Activated CD4-positive, alpha-beta T cell treated with anti-CD3 and anti-CD28 coated beads, Interleukin-2, amount 50 U/mL, for 48 hours (primary cell): ENCODE results near the gene ERMAP.
"Not testable (repeated sequence)": the region's sequence is repeated elsewhere in the genome, so short reads cannot be mapped to it uniquely, and the experiment has no call there.

Experiments used
- DNase-seq, 2 experiments: peaks; one replicate each; pipeline ENCODE4 v3.0.0-alpha.2; 2020

ERMAP gene

DNA sequence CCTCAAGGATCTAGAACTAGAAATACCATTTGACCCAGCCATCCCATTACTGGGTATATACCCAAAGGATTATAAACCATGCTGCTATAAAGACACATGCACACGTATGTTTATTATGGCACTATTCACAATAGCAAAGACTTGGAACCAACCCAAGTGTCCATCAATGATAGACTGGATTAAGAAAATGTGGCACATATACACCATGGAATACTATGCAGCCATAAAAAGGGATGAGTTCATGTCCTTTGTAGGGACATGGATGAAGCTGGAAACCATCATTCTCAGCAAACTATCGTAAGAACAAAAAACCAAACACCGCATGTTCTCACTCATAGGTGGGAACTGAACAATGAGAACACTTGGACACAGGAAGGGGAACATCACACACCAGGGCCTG, 2.1 kb upstream of the ERMAP start:
- not testable (repeated sequence) for DNase-seq

- DNase-seq, result peak; percentile 2 to 16
Measured at GRCh38 chr1:42815941-42816584, 859 bp upstream of the ERMAP start.

GRCh38 chr1:42817440-42817767, 482 bp downstream of the ERMAP start:
- no peak for DNase-seq

DNA sequence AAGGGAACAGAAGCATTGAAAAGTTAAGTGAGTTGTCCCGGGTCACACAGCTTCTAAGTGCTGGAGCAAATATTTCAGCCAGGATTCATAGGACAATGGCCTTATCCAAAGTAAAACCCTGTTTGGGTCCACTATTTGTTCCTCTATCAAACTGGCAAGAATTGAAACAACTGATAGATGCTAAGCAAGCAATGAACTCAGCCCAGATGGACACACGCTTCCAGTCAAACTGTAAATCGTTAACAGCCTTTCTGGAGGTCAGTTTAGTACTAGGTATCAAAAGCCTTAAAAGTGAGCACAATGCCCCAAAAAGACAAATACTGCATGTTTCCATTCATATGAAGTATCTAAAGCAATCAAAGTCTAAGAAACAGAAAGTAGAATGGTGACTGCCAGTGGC, 1.1 kb downstream of the ERMAP start:
- DNase-seq, result no peak

- no peak for DNase-seq
Measured at GRCh38 chr1:42820813-42821212, 3.9 kb downstream of the ERMAP start.

GRCh38 chr1:42821690-42822089, 4.8 kb downstream of the ERMAP start:
- DNase-seq, result no peak

- no peak for DNase-seq
Measured at GRCh38 chr1:42822800-42823392, 6.0 kb downstream of the ERMAP start.

- DNase-seq, result no peak
Measured at GRCh38 chr1:42824481-42825035, 7.6 kb downstream of the ERMAP start.

GRCh38 chr1:42825036-42825851, 8.3 kb downstream of the ERMAP start:
- DNase-seq, result no peak

- DNase-seq, result no peak
Measured at GRCh38 chr1:42830631-42831030, 13.7 kb downstream of the ERMAP start.

DNA sequence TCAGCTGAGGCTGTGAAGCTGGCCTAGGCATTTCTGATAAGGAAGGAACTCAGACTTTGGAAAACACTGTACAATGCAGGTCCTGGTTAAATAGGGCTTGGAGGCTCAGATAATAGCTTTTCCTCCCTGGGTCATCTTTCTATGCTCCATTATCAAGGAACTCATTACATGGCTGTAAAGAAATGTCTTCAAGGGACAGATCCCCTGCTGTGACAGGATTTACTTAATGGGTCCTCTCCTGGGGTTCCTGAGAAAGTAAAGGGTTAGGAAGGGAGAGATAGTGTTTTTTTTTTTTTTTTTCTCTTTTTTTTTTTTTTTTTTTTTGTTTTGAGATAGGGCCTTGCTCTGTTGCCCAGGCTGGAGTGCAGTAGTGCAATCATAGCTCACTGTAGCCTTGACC, 14.4 kb downstream of the ERMAP start:
- DNase-seq, result no peak

- no peak for DNase-seq
Measured at GRCh38 chr1:42832641-42833240, 15.8 kb downstream of the ERMAP start.

GRCh38 chr1:42833981-42834380, 17.1 kb downstream of the ERMAP start:
- DNase-seq, result no peak

GRCh38 chr1:42834803-42835202, 17.9 kb downstream of the ERMAP start:
- no peak for DNase-seq

DNA sequence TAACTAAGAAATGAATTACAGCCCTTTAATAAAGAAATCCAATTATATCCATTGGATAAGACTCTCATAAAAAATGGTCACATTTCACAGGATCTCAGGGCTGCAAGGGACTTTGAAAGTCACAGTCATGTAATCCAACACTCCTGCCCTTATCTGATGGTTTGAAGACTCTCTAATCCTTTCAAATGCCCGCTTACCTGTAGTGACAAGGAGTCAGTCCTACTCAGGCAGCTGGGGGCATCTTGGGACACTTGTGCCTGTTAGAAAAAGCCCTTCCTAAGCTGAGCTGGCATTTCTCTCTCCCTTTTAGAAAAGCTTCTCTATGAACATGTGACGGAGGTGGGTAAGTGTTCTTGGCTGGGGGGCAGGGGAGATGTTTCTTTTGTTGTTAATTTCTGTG, 18.5 kb downstream of the ERMAP start:
- DNase-seq, result no peak

- DNase-seq, result no peak
Measured at GRCh38 chr1:42837709-42838108, 20.8 kb downstream of the ERMAP start.

- DNase-seq, result no peak
Measured at GRCh38 chr1:42838482-42839190, 21.7 kb downstream of the ERMAP start.

- no peak for DNase-seq
Measured at GRCh38 chr1:42841010-42841409, 24.1 kb downstream of the ERMAP start.

DNA sequence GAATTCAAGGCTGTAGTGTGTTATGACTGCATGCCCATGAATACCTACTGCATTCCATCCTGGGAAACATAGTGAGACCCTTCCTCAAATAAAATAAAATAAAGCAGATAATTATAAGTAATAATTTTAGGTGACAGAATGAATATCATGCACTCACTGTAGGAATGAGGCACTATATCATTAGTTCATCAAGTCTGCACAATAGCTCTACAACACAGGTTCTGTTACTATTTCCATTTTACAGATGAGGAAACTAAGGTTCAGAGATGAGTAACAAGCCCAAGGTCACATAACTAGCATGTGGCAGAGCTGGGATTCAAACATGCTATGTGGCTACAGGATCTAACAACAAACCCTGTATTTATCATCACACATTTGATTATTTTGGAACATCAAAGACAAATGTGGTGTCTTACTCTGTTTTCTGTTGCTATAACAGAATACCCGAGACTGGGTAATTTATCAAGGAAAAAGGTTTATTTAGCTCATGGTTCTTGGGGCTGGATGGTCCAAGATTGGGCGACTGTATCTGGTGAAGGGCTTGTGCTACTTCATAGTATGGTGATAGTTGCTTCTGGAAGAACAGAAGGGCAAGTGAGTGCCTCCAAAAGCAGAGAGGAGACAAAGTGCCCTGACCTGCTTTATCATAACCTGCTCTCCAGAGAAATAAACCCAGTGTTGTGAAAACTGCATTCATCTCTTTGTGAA, 24.7 kb downstream of the ERMAP start:
- no peak for DNase-seq

GRCh38 chr1:42844592-42845140, 27.7 kb downstream of the ERMAP start:
- DNase-seq, result peak in 1 of 2 experiments; percentile 22

DNA sequence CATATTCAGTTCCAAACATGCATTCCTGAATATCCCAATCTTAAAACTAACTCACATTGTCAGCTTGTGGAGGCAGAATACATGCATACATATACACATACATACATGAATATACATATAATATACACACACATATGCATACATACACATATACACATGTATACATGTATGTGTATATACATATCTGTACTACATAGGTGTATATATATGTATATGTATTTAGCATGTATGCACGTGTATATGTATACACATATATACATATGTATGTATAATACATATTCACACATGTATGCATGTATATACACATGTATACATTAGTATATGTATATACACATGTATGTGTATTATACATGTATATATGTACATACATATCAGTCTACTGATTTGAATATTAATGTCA, 28.3 kb downstream of the ERMAP start:
- no peak for DNase-seq

- DNase-seq, result peak; percentile 17 to 26
Measured at GRCh38 chr1:42845866-42846256, 28.9 kb downstream of the ERMAP start.
